GM10266 (cell line): ENCODE results near the gene CDK5R1.

Source experiments
- DNase-seq: peaks from one replicate; pipeline ENCODE4 v3.0.0; 2012; ENCODE audit errors: extremely low spot score
- CTCF ChIP-seq: IDR thresholded peaks from 2 replicates; pipeline ENCODE4 v1.5.1; 2012; ENCODE audit warnings: mild to moderate bottlenecking, low read depth; ENCODE audit not compliant: control insufficient read depth, insufficient read depth; ENCODE audit errors: missing control alignments

The CDK5R1 gene

DNA sequence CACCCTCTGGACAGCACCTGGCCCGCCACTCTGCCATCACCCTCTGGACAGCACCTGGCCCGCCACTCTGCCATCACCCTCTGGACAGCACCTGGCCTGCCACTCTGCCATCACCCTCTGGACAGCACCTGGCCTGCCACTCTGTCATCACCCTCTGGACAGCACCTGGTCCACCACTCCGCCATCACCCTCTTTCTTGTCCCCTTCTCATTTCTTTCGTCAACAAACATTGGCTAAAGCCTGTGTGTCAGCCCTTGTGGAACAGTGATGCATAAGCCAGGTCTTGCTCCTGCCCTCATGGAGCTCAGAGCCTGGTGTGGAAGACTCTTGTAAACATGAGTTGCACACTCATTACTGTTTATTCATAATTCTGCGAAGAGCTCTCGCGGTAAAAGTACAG, 31.2 kb downstream of the CDK5R1 start:
- DNase-seq, result no peak
- TF ChIP-seq CTCF, result no peak

DNA sequence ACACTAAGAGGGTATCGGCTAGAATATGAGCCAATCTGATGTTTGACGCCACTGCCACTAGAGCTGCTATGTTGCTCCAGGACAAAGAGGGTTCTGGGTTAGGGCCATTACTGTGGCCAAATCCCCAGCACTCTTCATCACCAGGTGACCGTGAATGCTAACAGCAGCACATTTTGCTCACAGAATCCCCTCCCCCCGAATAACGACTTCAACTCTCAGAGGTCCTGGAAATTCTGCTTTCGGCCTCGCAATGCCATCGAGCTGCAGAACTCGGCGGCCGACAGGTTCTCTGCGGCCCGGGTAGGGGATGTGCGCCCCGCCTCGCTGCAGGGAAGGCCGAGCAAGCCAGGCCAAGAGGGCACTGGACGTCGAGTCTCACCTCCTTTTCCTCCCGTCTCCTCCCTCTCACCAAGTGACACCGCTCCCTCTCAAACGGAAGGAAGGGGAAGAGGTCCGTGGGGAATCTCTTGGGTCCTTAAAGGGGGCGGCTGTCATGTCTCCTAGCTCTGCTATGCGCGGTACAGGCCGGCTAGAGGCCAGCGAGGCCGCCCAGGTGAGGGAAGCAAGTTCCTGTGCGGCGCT, 31.9 kb downstream of the CDK5R1 start:
- DNase-seq, result no peak
- TF ChIP-seq CTCF, result no peak

- TF ChIP-seq CTCF, result no peak
- peak; percentile 67 for DNase-seq
Observed at GRCh38 chr17:32519228-32520103, 32.7 kb downstream of the CDK5R1 start.

DNA sequence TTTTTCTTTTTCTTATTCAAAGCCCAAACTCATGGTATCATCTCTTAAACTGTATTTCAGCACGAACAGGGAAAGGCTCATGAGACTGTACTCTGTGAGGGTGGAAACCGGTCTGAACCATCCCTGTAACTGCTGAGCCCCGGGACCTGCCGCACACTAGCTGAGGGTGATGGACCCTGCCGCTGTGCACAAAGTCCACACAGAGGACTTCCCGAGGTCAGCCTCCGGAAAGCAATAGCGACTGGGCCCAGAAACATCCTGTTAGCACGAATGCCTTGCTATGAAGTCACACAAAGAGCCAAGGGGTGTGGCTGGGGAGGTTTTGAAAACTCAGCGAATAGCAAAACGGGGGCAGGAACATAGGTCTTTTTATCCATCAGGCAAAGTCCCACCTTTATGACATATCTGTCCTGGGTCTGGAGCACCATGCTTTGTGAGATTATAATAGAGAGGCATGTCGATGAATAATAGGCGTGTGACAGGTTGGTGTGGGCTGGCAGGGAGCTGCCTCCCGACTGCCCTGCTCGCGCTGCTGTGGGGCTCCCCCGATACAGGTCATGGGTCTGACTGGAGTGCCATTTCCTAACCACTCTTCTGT, 33.4 kb downstream of the CDK5R1 start:
- peak; percentile 60 for DNase-seq

DNA sequence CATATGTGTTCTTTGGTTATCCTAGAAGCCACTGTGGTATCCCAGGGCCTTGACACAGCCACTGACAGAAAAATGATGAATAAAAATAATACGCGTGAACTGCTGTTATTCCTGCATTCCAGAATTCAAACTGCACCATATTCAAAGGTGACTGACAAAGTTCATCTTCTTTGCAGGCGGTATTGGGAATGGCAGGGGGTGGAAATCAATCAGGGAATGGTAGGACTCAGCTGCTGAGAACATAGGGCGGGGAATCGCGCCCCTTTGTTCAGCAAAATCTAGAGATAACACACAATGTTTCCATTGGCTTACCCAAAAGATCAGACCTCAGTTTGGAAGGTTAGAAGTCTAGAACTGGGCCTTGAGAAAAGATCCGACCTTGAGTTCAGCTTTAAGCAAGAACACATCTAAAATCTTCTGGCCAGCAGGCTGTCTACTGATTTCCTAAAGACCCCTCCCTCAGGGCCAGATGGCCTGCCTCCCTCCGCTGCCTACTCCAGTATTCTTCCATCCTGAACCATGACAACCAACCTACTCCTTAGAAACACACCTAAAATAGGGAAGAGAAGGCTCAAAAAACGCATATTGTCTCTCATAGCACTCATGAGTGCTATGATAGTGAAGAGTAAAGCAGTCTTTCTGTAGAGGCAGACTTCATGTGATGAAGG, 34.1 kb downstream of the CDK5R1 start:
- DNase-seq, result no peak
- no peak for TF ChIP-seq CTCF

More for the DNA sequence above, 33.4 kb downstream of the CDK5R1 start:
- TF ChIP-seq CTCF, result no peak

GRCh38 chr17:32523017-32523680, 36.4 kb downstream of the CDK5R1 start:
- peak; percentile 80 for DNase-seq

More at GRCh38 chr17:32523017-32523680, 36.4 kb downstream of the CDK5R1 start:
- no peak for TF ChIP-seq CTCF
